GM19239 (cell line): ENCODE measurements around the gene RAB41.
"Not testable (repeated sequence)": the region's sequence is repeated elsewhere in the genome, so short reads cannot be mapped to it uniquely, and the experiment has no call there.

Experiments used
- DNase-seq: peaks from one replicate; pipeline ENCODE4 v3.0.0; 2011; ENCODE audit warnings: low spot score; ENCODE audit not compliant: insufficient read length
- FAIRE-seq: peaks from 2 replicates; lab custom pipeline; 2011; peaks lifted over from hg19 to GRCh38; lab: Jason Lieb, UNC

RAB41 gene

DNA sequence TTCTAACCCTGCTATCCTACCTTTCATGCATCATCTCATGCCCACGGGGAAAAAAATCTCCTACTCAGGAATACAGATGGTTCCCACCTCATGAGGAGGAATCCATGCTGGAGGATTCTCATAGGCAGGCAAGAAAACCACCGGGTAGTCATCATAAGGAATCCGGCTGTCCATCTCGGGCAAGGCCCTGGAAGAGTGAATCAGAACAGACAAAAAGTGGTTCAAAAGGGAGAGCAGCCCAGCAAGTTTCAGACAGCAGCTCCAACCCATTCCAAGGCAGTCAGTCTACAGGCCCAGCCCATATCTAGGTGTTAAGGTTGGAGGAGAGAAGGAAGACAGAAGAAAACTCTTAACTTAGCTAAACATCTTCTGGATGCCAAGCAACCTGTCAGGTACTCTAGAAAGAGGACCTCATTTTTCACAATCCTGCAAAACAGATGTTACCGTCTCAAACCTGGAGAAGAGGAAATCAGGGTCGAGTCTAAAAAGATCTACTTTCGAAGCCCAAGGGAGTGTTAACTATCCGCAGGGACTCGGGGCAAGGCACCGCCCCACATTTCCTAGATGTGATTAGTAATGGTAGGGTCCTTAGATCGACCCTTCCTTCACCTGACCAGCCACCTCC is 7.3 kb downstream of the RAB41 start:
- DNase-seq (no peak), FAIRE-seq (peak; percentile 39)

GRCh38 chrX:70289793-70290770 is 8.1 kb downstream of the RAB41 start, which contains the start of the genes KIF4A and PDZD11:
Gene KIF4A (plus strand): TSS chrX:70290104. CDS start chrX:70290459, 355 bp downstream.
Gene PDZD11 (minus strand): TSS chrX:70289927. CDS start chrX:70289341, 586 bp downstream.
- DNase-seq (peak; percentile 73), FAIRE-seq (peak; percentile 98)

DNA sequence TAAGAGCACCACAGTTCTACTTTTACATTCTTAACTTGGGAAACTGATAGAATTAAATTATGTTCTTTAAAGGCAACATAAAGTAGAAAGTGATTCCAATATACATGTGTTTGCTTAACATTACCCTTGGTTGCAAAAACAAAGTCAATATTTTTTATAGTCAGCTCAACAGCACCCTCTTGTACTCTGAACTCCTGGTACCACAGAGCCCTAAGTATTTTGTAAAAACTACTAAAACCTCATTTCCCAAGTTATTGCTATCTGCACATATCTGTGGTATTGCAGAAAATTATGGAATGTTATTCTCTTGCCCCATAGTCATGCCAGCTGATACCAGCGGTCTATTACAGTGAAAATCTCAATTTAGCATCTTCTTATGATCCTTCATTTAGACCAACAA is 10.8 kb downstream of the RAB41 start:
- FAIRE-seq = peak; percentile 49
- DNase-seq = no peak

DNA sequence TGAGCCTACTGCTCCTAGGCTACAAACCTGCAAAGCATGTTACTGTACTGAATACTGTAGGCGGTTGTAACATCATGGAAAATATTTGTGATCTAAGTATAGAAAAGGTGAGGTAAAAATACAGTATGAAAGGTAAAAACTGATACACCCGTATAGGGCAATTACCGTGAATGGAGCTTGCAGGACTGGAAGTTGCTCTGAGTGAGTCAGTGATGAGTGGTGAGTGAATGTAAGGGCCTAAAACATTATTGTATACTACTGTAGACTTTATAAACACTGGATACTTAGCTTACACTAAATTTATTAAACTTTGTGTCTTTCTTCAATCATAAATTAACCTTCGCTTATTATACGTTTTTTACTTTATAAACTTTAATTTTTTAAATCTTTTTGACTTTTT is 11.6 kb downstream of the RAB41 start:
- DNase-seq (no peak), FAIRE-seq (no peak)

DNA sequence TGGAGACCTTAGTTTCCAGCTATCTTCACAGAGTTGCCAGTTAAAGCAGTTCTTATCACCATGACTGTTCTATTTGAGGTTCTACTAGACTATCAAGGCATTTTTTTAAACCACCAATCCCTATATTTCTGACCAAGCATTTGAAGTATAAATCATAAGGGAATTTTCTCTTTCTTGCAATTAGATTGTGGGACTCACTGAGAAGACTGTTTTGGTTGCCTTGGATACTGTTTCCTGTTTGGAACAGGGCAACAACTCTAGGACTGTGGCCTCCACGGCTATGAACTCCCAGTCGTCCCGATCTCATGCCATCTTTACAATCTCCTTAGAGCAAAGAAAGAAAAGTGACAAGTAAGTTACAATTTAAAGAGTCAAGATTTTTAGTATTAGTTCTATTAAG is 19.7 kb downstream of the RAB41 start:
- FAIRE-seq (no peak), DNase-seq (no peak)

GRCh38 chrX:70313503-70313902 is 31.5 kb downstream of the RAB41 start:
- no peak for FAIRE-seq
- DNase-seq = no peak

DNA sequence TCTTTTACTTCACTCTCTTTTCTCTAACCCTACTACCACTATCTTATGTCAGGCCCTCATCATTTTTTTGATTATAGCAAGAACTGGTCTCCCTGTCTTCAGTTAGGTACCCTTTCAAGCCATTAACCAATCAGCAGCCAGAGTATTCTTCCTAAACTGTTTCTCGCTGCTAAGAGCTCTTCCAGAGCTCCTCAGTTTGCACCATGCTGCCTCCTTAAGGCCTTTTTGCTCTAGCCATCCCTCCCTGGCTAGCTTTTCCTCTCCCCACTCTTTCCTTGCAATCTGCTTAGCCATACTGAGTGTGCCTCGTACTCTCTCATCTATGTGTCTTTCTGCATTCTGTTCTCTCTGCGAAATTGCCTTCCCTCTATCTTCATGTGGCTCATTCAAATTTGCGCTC is 40.8 kb downstream of the RAB41 start:
- FAIRE-seq (no peak), DNase-seq (no peak)

GRCh38 chrX:70323628-70324027 is 41.7 kb downstream of the RAB41 start:
- not testable (repeated sequence) for DNase-seq, FAIRE-seq

DNA sequence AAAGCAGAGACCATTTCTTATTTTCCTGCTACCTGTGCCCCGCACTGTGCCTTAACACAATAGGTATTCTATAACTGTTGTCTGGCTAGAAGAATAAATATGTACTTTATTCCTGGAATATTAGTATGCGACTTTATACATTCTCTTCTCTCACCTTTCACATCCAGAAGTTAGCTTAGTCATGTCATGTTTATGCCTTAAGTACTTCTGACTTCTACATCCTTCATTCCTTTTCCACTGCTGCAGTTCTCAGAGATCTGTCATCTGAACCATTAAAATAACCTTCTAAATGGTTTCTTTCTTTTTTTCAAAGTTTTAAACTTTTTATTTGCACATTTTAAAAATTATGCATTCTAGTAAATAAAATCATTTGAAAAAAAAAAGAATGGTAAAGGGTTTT is 42.4 kb downstream of the RAB41 start:
- DNase-seq = no peak
- FAIRE-seq = peak; percentile 8

DNA sequence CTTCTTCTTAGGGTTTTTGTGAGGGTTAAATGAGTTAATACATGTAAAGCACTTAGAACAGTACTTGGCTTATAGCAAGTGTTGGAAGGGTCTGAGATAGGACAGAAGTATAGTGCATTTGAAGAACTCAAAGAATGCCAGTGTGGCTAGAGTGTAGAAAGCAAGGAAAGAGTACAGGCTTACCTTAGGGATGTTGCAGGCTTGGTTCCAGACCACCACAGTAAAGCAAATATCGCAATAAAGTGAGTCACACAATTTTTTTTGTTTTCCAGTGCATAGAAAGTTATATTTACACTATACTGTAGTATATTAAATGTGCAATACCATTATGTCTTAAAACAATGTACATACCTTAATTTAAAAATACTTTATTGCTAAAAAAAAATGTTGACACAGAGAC is 49.2 kb downstream of the RAB41 start:
- FAIRE-seq (no peak), DNase-seq (no peak)

DNA sequence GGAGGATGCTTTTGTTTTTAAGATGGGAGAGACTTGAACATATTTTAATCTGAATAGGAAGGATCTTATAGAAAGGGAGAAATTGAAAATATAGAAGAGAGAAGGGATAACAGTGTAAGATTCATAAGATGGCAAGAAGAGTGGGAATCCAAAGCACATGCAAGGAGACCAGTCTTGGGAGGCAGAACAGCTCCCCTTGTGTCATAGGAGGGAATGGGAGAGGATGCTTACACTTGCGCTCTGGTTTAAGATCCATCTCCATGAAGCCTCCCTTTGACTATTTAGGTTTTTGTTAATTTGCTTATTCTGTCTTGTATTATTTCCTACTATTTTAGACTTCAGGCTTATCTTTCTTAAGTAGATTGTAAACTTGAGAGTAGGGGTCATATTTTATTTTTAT is 50.6 kb downstream of the RAB41 start:
- no peak for DNase-seq
- FAIRE-seq = no peak
